ENCODE results near the gene TMX3. TPM values are rescaled to one million over a fixed set of nuclear protein-coding genes. Genes with fewer than 3 reads are reported as not detected.
A peak's percentile ranks its signal among the peaks of the same experiment; 100 is the strongest.

The TMX3 gene
- total RNA-seq, 2 experiments from 2014 or later, result 46.9 to 49.9 TPM

DNA sequence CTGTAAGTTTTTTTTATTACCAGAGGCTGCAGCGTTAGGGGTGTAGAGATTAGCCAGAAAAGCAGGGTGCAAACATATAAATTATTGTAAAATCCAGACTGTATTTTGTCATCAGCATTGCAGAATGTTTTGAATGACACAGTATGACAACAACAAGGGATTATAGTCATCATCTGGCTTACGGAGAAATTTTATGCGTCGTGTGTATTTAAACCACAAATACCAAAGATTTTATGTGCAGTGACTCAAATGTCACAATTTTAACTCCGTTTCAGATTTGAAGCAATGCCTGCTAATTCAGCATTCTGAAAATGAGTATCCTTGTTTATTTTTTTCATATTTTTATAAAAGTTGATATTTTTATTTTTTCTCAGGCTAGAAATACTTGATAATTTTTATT, 19.4 kb upstream of the TMX3 start:
- no peak overlapping the region for H3K4me3 Mint-ChIP-seq
- H3K4me1 Mint-ChIP-seq, result no peaks in the 10 kb centered on the region
- intact Hi-C loops (cut with DNase I, micrococcal nuclease), result no loop called here
- ATAC-seq (no peak), DNase-seq (no peak)
- H3K9me3 Mint-ChIP-seq (ENCODE audit: low read depth), result no peaks in the 10 kb centered on the region
- peaks cover 3% of the 10 kb centered on the region for H3K27me3 Mint-ChIP-seq
- no peaks in the 10 kb centered on the region for H3K36me3 Mint-ChIP-seq (ENCODE audit: low read depth)
- POLR2A ChIA-PET, result interaction anchor here (0.7 kb wide), 1 partner anchor 19 kb away, joined by 3 read pairs; no protein-coding TSS in a partner anchor
- H3K27ac Mint-ChIP-seq, result no peak overlapping the region
- CTCF ChIA-PET, result interaction anchor here (0.9 kb wide), 1 partner anchor 73 kb away, joined by 5 read pairs; no protein-coding TSS in a partner anchor

DNA sequence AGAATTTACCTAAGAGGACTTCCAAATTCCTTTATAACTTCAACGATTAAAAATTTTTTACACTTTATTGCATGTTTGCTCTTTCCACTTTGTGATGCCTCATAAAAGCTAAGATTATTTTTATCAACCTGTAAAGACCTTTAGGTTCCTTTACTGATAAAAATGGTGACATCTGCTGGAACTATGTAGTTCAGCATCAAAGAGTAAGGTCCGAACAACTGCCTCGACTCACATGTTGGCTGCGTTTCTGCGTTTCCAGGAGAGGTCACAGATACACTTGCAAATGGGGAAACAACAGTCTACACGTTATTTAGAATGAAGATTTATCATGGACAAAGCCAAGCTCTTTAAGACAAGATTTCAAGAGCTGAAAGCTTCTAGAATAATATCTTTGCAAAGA, 18.8 kb upstream of the TMX3 start:
- POLR2A ChIA-PET, result interaction anchor here (0.7 kb wide), 1 partner anchor 18 kb away, joined by 3 read pairs; no protein-coding TSS in a partner anchor
- no peaks in the 10 kb centered on the region for H3K4me1 Mint-ChIP-seq

GRCh38 chr18:68728081-68728700, 13.3 kb upstream of the TMX3 start:
- CTCF ChIA-PET, result interaction anchor here (0.9 kb wide), 1 partner anchor 10 kb away, joined by 3 read pairs; no protein-coding TSS in a partner anchor
- POLR2A ChIA-PET, result no interaction called here
- no peak for ATAC-seq
- Mint-ChIP-seq H3K4me3 (no peak overlapping the region), H3K4me1 (peaks cover 2% of the 10 kb centered on the region), H3K27me3 (peaks cover 5% of the 10 kb centered on the region), H3K9me3 (ENCODE audit: low read depth) (no peaks in the 10 kb centered on the region), H3K27ac (no peak overlapping the region), H3K36me3 (ENCODE audit: low read depth) (peaks cover 2% of the 10 kb centered on the region)
- no peak for DNase-seq
- intact Hi-C loops (cut with DNase I, micrococcal nuclease), result no loop called here

More for the DNA sequence above, 18.8 kb upstream of the TMX3 start:
- DNase-seq, result no peak
- Mint-ChIP-seq H3K27me3 (peaks cover 5% of the 10 kb centered on the region), H3K36me3 (ENCODE audit: low read depth) (no peaks in the 10 kb centered on the region), H3K9me3 (ENCODE audit: low read depth) (no peaks in the 10 kb centered on the region), H3K4me3 (no peak overlapping the region), H3K27ac (no peak overlapping the region)
- ATAC-seq, result no peak
- CTCF ChIA-PET, result interaction anchor here (0.9 kb wide), 2 partner anchors 16 to 73 kb away, joined by 3 to 5 read pairs; no protein-coding TSS in a partner anchor
- intact Hi-C loops (cut with DNase I, micrococcal nuclease), result no loop called here

DNA sequence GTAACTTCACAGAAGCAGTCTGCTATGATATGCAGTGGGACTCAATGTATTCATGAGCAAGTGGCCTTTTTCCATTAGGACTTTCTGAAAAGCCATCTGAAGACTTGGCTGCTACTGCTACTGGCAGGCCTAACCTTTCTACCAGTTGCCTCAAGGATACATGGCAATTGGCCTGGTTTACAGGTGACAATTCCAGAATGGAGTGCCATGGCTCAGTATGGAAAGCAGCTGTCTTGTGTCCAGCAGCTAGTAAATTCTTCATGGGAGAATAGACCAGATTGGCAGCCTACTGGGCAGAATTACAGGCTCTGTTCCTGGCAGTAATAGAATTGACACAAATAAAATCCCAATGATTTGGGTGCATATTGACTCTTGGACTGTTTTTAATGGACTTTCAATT, 12.6 kb upstream of the TMX3 start:
- Mint-ChIP-seq H3K27ac (no peak overlapping the region), H3K4me1 (peaks cover 7% of the 10 kb centered on the region), H3K36me3 (ENCODE audit: low read depth) (peaks cover 2% of the 10 kb centered on the region), H3K4me3 (no peak overlapping the region), H3K9me3 (ENCODE audit: low read depth) (no peaks in the 10 kb centered on the region), H3K27me3 (peaks cover 5% of the 10 kb centered on the region)
- ChIA-PET CTCF (no interaction called here), POLR2A (no interaction called here)
- intact Hi-C loops (cut with DNase I, micrococcal nuclease), result no loop called here
- DNase-seq (no peak), ATAC-seq (no peak)

- POLR2A ChIA-PET, result no interaction called here
- H3K9me3 Mint-ChIP-seq (ENCODE audit: low read depth), result no peaks in the 10 kb centered on the region
- no peak for ATAC-seq
- peaks cover 28% of the 10 kb centered on the region for H3K4me1 Mint-ChIP-seq
- no peak for DNase-seq
- H3K4me3 Mint-ChIP-seq, result no peak overlapping the region
- no peak overlapping the region for H3K27ac Mint-ChIP-seq
- CTCF ChIA-PET, result no interaction called here
- peaks cover 5% of the 10 kb centered on the region for H3K27me3 Mint-ChIP-seq
- H3K36me3 Mint-ChIP-seq (ENCODE audit: low read depth), result peaks cover 2% of the 10 kb centered on the region
- intact Hi-C loops (cut with DNase I, micrococcal nuclease), result no loop called here
Measured at GRCh38 chr18:68725346-68725745, 10.4 kb upstream of the TMX3 start.

DNA sequence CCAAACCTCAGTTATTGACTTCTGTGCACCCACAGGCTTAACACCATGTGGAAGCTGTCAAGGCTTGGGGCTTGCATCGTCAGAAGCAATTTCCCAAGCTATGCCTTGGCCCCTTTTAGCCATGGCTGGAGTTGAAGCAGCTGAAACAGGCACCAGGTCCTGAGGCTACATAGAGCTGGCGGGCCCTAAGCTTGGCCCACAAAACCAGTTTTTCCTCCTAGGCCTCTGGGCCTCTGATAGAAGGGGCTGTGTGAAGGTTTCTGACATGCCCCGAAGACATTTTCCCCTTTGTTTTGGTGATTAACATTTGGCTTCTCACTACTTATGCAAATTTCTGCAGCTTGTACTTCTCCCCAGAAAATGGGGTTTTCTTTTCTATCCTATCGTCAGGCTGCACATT, 9.1 kb upstream of the TMX3 start:
- Mint-ChIP-seq H3K4me1 (peaks cover 28% of the 10 kb centered on the region), H3K27me3 (no peaks in the 10 kb centered on the region), H3K4me3 (no peak overlapping the region), H3K9me3 (ENCODE audit: low read depth) (no peaks in the 10 kb centered on the region), H3K36me3 (ENCODE audit: low read depth) (peaks cover 4% of the 10 kb centered on the region), H3K27ac (no peak overlapping the region)
- intact Hi-C loops (cut with DNase I, micrococcal nuclease), result no loop called here
- no peak for ATAC-seq
- ChIA-PET POLR2A (no interaction called here), CTCF (no interaction called here)
- DNase-seq, result no peak

- no peak for DNase-seq
- ChIA-PET POLR2A (no interaction called here), CTCF (no interaction called here)
- intact Hi-C loops (cut with DNase I, micrococcal nuclease), result no loop called here
- H3K36me3 Mint-ChIP-seq (ENCODE audit: low read depth), result peaks cover 4% of the 10 kb centered on the region
- no peak overlapping the region for H3K4me3 Mint-ChIP-seq
- no peaks in the 10 kb centered on the region for H3K27me3 Mint-ChIP-seq
- H3K27ac Mint-ChIP-seq, result no peak overlapping the region
- H3K4me1 Mint-ChIP-seq, result peaks cover 28% of the 10 kb centered on the region
- H3K9me3 Mint-ChIP-seq (ENCODE audit: low read depth), result no peaks in the 10 kb centered on the region
- no peak for ATAC-seq
Measured at GRCh38 chr18:68723539-68723938, 8.6 kb upstream of the TMX3 start.

- H3K27me3 Mint-ChIP-seq, result no peaks in the 10 kb centered on the region
- peaks cover 28% of the 10 kb centered on the region for H3K4me1 Mint-ChIP-seq
- DNase-seq (no peak), ATAC-seq (no peak)
- no peaks in the 10 kb centered on the region for H3K9me3 Mint-ChIP-seq (ENCODE audit: low read depth)
- no peak overlapping the region for H3K4me3 Mint-ChIP-seq
- intact Hi-C loops (cut with DNase I, micrococcal nuclease), result no loop called here
- POLR2A ChIA-PET, result no interaction called here
- CTCF ChIA-PET, result no interaction called here
- H3K36me3 Mint-ChIP-seq (ENCODE audit: low read depth), result peaks cover 4% of the 10 kb centered on the region
- no peak overlapping the region for H3K27ac Mint-ChIP-seq
Measured at GRCh38 chr18:68722821-68723220, 7.9 kb upstream of the TMX3 start.

- ChIA-PET POLR2A (no interaction called here), CTCF (interaction anchor here (0.7 to 0.8 kb wide), 3 partner anchors 13 to 992 kb away, joined by 3 read pairs; no protein-coding TSS in a partner anchor)
- intact Hi-C loops (cut with DNase I, micrococcal nuclease), result no loop called here
- H3K9me3 Mint-ChIP-seq (ENCODE audit: low read depth), result no peaks in the 10 kb centered on the region
- DNase-seq (no peak), ATAC-seq (peak; percentile 91)
- peaks cover 4% of the 10 kb centered on the region for H3K36me3 Mint-ChIP-seq (ENCODE audit: low read depth)
- H3K27me3 Mint-ChIP-seq, result no peaks in the 10 kb centered on the region
- peaks cover 28% of the 10 kb centered on the region for H3K4me1 Mint-ChIP-seq
- peak overlapping the region; percentile 87 for H3K27ac Mint-ChIP-seq
- H3K4me3 Mint-ChIP-seq, result peak overlapping the region; percentile 67
Measured at GRCh38 chr18:68721681-68722583, 7.0 kb upstream of the TMX3 start.

- intact Hi-C loops (cut with DNase I, micrococcal nuclease), result loop anchor here in 1 of 2 experiments (10.0 kb wide), 1 partner anchor 1200 kb away; the partner anchor contains the start of gene DSEL
- Mint-ChIP-seq H3K9me3 (ENCODE audit: low read depth) (no peaks in the 10 kb centered on the region), H3K4me3 (peak overlapping the region; percentile 99), H3K4me1 (peaks cover 37% of the 10 kb centered on the region), H3K27me3 (no peaks in the 10 kb centered on the region), H3K27ac (peak overlapping the region; percentile 97), H3K36me3 (ENCODE audit: low read depth) (peaks cover 35% of the 10 kb centered on the region)
- ATAC-seq (peak; percentile 4), DNase-seq (no peak)
- CTCF ChIA-PET, result no interaction called here
- POLR2A ChIA-PET, result no interaction called here
Measured at GRCh38 chr18:68714366-68714711, 569 bp downstream of the TMX3 start.

GRCh38 chr18:68713796-68714195, 1.1 kb downstream of the TMX3 start:
- Mint-ChIP-seq H3K27me3 (no peaks in the 10 kb centered on the region), H3K9me3 (ENCODE audit: low read depth) (no peaks in the 10 kb centered on the region), H3K27ac (peak overlapping the region; percentile 97), H3K4me1 (peaks cover 40% of the 10 kb centered on the region), H3K36me3 (ENCODE audit: low read depth) (peaks cover 40% of the 10 kb centered on the region), H3K4me3 (peak overlapping the region; percentile 99)
- ATAC-seq, result no peak
- CTCF ChIA-PET, result no interaction called here
- intact Hi-C loops (cut with DNase I, micrococcal nuclease), result loop anchor here in 1 of 2 experiments (10.0 kb wide), 1 partner anchor 1199 kb away; the partner anchor contains the start of gene DSEL
- POLR2A ChIA-PET, result no interaction called here
- DNase-seq, result no peak

- no peak for DNase-seq
- H3K36me3 Mint-ChIP-seq (ENCODE audit: low read depth), result peaks cover 44% of the 10 kb centered on the region
- no peak for ATAC-seq
- H3K27me3 Mint-ChIP-seq, result no peaks in the 10 kb centered on the region
- intact Hi-C loops (cut with DNase I, micrococcal nuclease), result loop anchor here in 1 of 2 experiments (10.0 kb wide), 1 partner anchor 1198 kb away; the partner anchor contains the start of gene DSEL
- ChIA-PET POLR2A (no interaction called here), CTCF (no interaction called here)
- H3K9me3 Mint-ChIP-seq (ENCODE audit: low read depth), result no peaks in the 10 kb centered on the region
- peak overlapping the region; percentile 64 for H3K4me3 Mint-ChIP-seq
- peak overlapping the region; percentile 73 for H3K27ac Mint-ChIP-seq
- H3K4me1 Mint-ChIP-seq, result peaks cover 45% of the 10 kb centered on the region
Measured at GRCh38 chr18:68713131-68713530, 1.8 kb downstream of the TMX3 start.

Data from activated CD4-positive, alpha-beta T cell treated with anti-CD3 and anti-CD28 coated beads for 36 hours (primary cell).